SK-N-SH treated with all-trans-retinoic acid at 6 μM for 48 hours (cell line): ENCODE measurements around the gene CCDC88B.

ENCODE experiments used
- ATAC-seq: fragments of 200-7000 bp; cut with Tn5 transposase; 3 replicates; pipeline ENCODE4 v1.9.1; 2020; ENCODE audit warnings: mild to moderate bottlenecking, moderate library complexity
- BACH2 ChIP-seq: fragments of 250-450 bp; sonication (Bioruptor Pico); IDR thresholded peaks from 2 replicates; pipeline ENCODE4 v1.9.0; 2021; ENCODE audit warnings: mild to moderate bottlenecking, borderline replicate concordance
- CREB5 ChIP-seq: fragments of 250-450 bp; sonication (Bioruptor Pico); IDR thresholded peaks from 2 replicates; pipeline ENCODE4 v1.5.1; 2020; ENCODE audit warnings: low read depth, mild to moderate bottlenecking, moderate library complexity
- CSDC2 ChIP-seq: fragments of 250-450 bp; sonication (Bioruptor Pico); IDR thresholded peaks from 2 replicates; pipeline ENCODE4 v1.5.0; 2020; ENCODE audit warnings: mild to moderate bottlenecking, moderate library complexity
- ESRRG ChIP-seq: fragments of 250-450 bp; sonication (Bioruptor Pico); IDR thresholded peaks from 2 replicates; pipeline ENCODE4 v1.6.1; 2021; ENCODE audit warnings: mild to moderate bottlenecking
- GLIS3 ChIP-seq: fragments of 250-450 bp; sonication (Bioruptor Pico); IDR thresholded peaks from 2 replicates; pipeline ENCODE4 v1.5.0; 2020; ENCODE audit warnings: mild to moderate bottlenecking, moderate library complexity
- ISL1 ChIP-seq: fragments of 250-450 bp; sonication (Bioruptor Pico); IDR thresholded peaks from 2 replicates; pipeline ENCODE4 v2.1.2; 2022; ENCODE audit warnings: mild to moderate bottlenecking, moderate library complexity
- PATZ1 ChIP-seq: fragments of 250-450 bp; sonication (Bioruptor Pico); IDR thresholded peaks from 2 replicates; pipeline ENCODE4 v1.8.0; 2020; ENCODE audit warnings: mild to moderate bottlenecking, moderate library complexity, borderline replicate concordance
- POU6F1 ChIP-seq: fragments of 250-450 bp; sonication (Bioruptor Pico); IDR thresholded peaks from 2 replicates; pipeline ENCODE4 v1.8.0; 2021; ENCODE audit warnings: low read depth, mild to moderate bottlenecking, moderate library complexity, borderline replicate concordance
- PPARA ChIP-seq: fragments of 250-450 bp; sonication (Bioruptor Pico); IDR thresholded peaks from 2 replicates; pipeline ENCODE4 v1.5.0; 2020; ENCODE audit warnings: mild to moderate bottlenecking, borderline replicate concordance
- SNAI2 ChIP-seq: fragments of 250-450 bp; sonication (Bioruptor Pico); IDR thresholded peaks from 2 replicates; pipeline ENCODE4 v1.5.0; 2020; ENCODE audit warnings: mild to moderate bottlenecking, moderate library complexity
- TCF4 ChIP-seq: fragments of 250-450 bp; sonication (Bioruptor Pico); IDR thresholded peaks from 2 replicates; pipeline ENCODE4 v1.8.0; 2021; ENCODE audit warnings: mild to moderate bottlenecking, moderate library complexity, borderline replicate concordance
- TOX ChIP-seq: fragments of 250-450 bp; sonication (Bioruptor Pico); IDR thresholded peaks from 2 replicates; pipeline ENCODE4 v1.8.0; 2021; ENCODE audit warnings: mild to moderate bottlenecking, moderate library complexity, borderline replicate concordance
- TSHZ2 ChIP-seq: fragments of 250-450 bp; sonication (Bioruptor Pico); IDR thresholded peaks from 2 replicates; pipeline ENCODE4 v1.5.0; 2020; ENCODE audit warnings: mild to moderate bottlenecking, moderate library complexity
- ZC3H10 ChIP-seq: fragments of 250-450 bp; sonication (Bioruptor Pico); IDR thresholded peaks from 2 replicates; pipeline ENCODE4 v1.5.1; 2021; ENCODE audit warnings: mild to moderate bottlenecking, moderate library complexity
- ZFP3 ChIP-seq: fragments of 250-450 bp; sonication (Bioruptor Pico); IDR thresholded peaks from 2 replicates; pipeline ENCODE4 v1.5.0; 2020; ENCODE audit warnings: mild to moderate bottlenecking, moderate library complexity
- ZFP30 ChIP-seq: fragments of 450-650 bp; formaldehyde crosslinking; IDR thresholded peaks from 2 replicates; pipeline ENCODE4 v1.5.0; 2022; ENCODE audit warnings: mild to moderate bottlenecking, moderate library complexity
- ZNF565 ChIP-seq: fragments of 450-650 bp; formaldehyde crosslinking; conservative IDR thresholded peaks from 2 replicates; pipeline ENCODE4 v1.5.0; 2020; ENCODE audit warnings: low read depth, mild to moderate bottlenecking, moderate library complexity
- ZNF8 ChIP-seq: fragments of 450-650 bp; formaldehyde crosslinking; IDR thresholded peaks from 2 replicates; pipeline ENCODE4 v1.5.0; 2020; ENCODE audit warnings: mild to moderate bottlenecking, moderate library complexity

The CCDC88B gene

GRCh38 chr11:64340671-64341335 lies 799 bp downstream of the CCDC88B start (continued):
- no peak for TF ChIP-seq POU6F1 (CRISPR knock-in tag)
- TF ChIP-seq TOX (CRISPR knock-in tag) = no peak
- TF ChIP-seq TCF4 (CRISPR knock-in tag) = no peak
- no peak for TF ChIP-seq ESRRG
- TF ChIP-seq BACH2 (CRISPR knock-in tag) = no peak
- no peak for TF ChIP-seq ZNF8 (CRISPR knock-in tag)
- no peak for TF ChIP-seq CREB5 (CRISPR knock-in tag)

DNA sequence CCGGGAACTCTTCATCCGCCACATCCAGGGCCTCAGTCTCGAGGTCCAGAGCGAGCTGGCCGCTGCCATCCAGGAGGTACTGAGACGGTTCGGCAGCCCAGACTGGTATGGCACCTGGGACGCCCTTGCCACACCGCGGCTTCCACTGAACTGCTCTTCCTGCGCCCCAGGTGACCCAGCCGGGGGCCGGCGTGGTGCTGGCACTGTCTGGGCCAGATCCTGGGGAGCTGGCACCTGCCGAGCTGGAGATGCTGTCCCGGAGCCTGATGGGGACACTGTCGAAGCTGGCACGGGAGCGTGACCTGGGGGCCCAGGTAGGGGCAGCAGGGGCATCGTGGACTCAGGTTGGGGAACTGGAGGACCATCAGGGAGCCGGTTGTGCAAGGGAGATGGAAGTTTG lies 1.4 kb downstream of the CCDC88B start:
- TF ChIP-seq TSHZ2 (CRISPR knock-in tag) (no peak), ZNF8 (CRISPR knock-in tag) (no peak), PPARA (CRISPR knock-in tag) (no peak), ZC3H10 (CRISPR knock-in tag) (no peak), ZFP30 (no peak), BACH2 (CRISPR knock-in tag) (no peak), ZFP3 (CRISPR knock-in tag) (no peak), ISL1 (no peak), CREB5 (CRISPR knock-in tag) (no peak), SNAI2 (CRISPR knock-in tag) (no peak), PATZ1 (CRISPR knock-in tag) (no peak), CSDC2 (no peak)
- no peak for ATAC-seq

DNA sequence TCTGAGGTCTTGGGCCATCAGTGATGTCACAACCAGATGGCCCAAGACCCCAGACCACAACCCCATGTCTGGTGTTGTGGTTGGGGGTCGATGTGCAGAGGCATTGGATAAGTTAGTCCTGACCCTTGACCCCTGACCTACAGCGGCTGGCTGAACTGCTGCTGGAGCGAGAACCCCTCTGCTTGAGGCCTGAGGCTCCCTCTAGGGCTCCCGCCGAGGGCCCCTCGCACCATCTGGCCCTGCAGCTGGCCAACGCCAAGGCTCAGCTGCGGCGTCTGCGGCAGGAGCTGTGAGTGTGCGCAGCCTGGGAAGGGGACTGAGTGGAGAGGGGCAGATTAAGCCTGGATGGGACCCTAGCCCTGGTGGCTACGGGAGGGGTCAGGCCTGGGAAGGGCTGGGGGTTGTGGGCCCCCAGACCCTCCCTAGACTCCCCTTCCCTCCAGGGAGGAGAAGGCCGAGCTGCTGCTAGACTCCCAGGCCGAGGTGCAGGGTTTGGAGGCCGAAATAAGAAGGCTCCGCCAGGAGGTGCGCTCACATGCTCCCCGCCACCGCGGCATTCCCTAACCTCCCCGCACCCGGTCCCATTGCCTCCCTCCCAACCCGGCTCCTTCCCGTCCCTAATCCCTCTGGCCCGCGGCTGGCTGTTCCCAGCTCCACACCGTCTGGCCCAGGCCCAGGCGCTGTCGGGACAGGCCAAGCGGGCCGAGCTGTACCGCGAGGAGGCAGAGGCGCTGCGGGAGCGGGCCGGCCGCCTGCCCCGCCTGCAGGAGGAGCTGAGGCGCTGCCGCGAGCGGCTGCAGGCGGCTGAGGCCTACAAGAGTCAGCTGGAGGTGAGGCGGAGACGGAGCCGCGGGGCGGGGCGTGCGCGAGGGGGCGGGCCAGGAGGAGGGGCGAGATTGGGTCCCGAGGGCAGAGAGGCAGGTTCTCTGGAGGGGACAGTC lies 2.1 kb downstream of the CCDC88B start:
- no peak for ATAC-seq
- no peak for TF ChIP-seq ZNF8 (CRISPR knock-in tag)
- TF ChIP-seq CSDC2 = no peak
- no peak for TF ChIP-seq PPARA (CRISPR knock-in tag)
- TF ChIP-seq ZFP30 = no peak
- no peak for TF ChIP-seq GLIS3
- no peak for TF ChIP-seq TCF4 (CRISPR knock-in tag)
- no peak for TF ChIP-seq CREB5 (CRISPR knock-in tag)
- no peak for TF ChIP-seq ZNF565 (CRISPR knock-in tag)
- TF ChIP-seq ZFP3 (CRISPR knock-in tag) = no peak
